Measurements from ENCODE around the gene RBM11. TPM values are rescaled to one million over a fixed set of nuclear protein-coding genes. Genes with fewer than 3 reads are reported as not detected.

Gene RBM11
- total RNA-seq, 1 donor from 2014 or later: 0.25 TPM

GRCh38 chr21:14270631-14271030 is 54.7 kb downstream of the RBM11 start:
- intact Hi-C loops (cut with micrococcal nuclease): no loop called here

GRCh38 chr21:14271053-14271452 is 55.1 kb downstream of the RBM11 start:
- intact Hi-C loops (cut with micrococcal nuclease): no loop called here

GRCh38 chr21:14271641-14272040 is 55.7 kb downstream of the RBM11 start:
- intact Hi-C loops (cut with micrococcal nuclease): no loop called here

- intact Hi-C loops (cut with micrococcal nuclease): no loop called here
Observed at GRCh38 chr21:14273736-14274538, 58.0 kb downstream of the RBM11 start.

- intact Hi-C loops (cut with micrococcal nuclease): no loop called here
Observed at GRCh38 chr21:14275702-14276205, 59.8 kb downstream of the RBM11 start.

Other genes with a start within 250 kb of the RBM11 start
- not detected in 2 replicates for gene LIPI, start 5.2 kb upstream of the RBM11 start, total RNA-seq
- gene HSPA13, start 167.0 kb downstream of the RBM11 start, total RNA-seq: 36.4 and 39.9 TPM in 2 replicates

All from T-helper 1 cell treated with Interleukin-12 subunit alpha and Interleukin-12 subunit beta and Interleukin-4 antibody, amounts not matched to agents 30 ng/mL and 1 ng/mL, for 36 hours (primary cell).